Activated CD4-positive, alpha-beta T cell treated with anti-CD3 and anti-CD28 coated beads, Interleukin-2, amount 50 U/mL, for 48 hours (primary cell): ENCODE data around the gene IQGAP1.
"Not testable (repeated sequence)": the region's sequence is repeated elsewhere in the genome, so short reads cannot be mapped to it uniquely, and the experiment has no call there.

ENCODE experiments used
- DNase-seq, 2 experiments: peaks; one replicate each; pipeline ENCODE4 v3.0.0-alpha.2; 2020

IQGAP1 gene

DNA sequence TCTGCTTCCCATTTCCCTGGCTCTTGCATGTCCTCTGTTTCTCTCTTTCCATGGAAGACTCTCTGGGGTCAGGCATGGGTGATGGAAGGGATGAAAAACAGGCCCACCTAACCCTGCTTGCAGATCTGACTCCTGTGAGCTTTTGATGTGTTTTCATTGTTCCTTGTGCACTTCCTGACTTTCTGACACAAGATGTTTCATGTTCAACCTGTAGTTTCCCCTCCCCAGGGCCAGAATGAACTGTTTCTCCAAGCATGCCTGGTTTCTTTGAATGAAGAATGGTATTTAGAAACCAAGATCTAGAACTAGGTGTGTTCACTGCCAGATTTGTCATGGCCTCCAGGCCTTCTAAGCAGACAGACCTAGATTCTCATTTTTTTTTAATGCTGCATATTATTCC, 105.6 kb downstream of the IQGAP1 start:
- no peak for DNase-seq

DNA sequence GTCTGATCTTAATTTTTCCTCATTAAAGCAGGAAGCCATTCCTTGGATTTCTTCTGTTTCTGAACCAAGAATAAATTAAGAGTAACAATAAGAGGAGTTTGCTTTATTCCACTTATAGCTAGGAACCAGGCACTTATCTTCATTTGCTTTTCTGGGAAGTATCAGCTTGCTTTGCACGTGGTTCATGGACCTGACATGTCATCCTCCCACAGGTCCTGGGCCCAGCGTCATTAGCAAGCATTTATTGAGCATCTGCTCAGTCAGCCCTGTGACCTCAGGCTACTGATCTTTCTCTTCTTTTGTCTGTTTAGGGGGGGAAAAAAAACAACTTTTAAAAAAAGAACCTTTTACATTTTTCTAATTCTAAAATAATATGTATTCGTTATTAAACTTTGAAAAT, 107.0 kb downstream of the IQGAP1 start:
- no peak for DNase-seq

DNA sequence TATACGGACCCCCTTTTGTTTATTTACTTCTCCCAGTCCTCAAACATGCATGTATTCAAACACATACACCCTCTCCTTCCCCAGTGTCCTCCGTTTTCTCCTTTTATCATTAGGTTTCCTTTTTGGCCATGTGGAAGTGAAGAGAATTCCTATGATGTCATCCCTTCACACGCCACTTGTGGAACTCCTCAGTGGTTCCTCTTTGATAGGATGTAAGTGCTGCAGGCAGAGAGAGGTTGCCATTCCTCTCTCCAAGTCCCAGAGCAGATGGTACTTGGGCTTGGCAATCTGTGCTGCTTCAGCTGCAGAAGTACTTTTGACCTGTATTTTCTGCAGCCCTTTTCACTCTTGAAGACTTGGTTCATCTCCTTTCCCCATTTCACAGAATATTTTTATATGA, 108.7 kb downstream of the IQGAP1 start:
- no peak for DNase-seq

DNA sequence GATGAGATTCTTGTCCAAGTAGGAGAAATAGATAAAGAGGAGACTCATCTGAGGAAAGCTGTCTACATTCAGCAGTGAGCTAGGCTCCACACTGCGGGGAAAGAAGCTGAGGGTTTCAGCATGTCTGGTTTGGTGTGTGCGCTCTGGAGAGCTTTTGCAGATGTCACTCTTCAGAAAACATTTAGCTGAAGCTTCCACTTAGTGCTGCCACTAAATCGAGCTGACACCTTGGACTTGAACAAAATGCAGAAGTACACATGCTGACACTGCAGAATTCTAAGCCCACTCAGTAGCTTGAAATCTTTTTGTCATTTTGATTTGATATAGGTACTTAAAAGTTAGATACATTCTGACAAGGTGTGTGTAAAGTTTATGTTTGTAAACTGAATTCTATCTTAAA, 109.3 kb downstream of the IQGAP1 start:
- DNase-seq: no peak

DNA sequence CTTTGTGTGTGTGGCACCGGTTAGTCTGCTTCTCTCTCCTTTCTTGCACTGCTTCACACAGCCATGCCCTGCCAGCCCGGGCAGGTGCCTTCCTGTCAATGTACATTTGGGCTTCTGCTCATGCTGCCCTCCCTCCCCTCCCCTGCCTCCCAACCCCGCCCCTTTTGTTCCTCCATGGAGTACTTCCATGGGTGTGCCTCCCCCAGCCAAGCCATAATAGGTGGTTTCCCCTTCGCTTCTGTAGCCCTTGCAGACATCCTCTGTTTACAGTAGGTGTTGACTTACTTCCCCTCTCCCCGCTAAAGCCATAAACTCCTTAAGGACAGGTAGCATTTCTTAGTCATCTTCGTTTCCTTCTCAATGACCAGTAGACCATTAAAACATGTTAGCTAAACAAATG, 109.9 kb downstream of the IQGAP1 start:
- DNase-seq: no peak

DNA sequence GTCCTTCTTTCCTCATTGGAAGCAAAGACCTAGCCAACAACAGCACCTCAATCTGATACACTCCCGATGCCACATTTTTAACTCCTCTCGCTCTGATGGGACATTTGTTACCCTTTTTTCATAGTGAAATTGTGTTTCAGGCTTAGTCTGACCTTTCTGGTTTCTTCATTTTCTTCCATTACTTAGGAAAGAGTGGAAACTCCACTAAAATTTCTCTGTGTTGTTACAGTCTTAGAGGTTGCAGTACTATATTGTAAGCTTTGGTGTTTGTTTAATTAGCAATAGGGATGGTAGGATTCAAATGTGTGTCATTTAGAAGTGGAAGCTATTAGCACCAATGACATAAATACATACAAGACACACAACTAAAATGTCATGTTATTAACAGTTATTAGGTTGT, 112.1 kb downstream of the IQGAP1 start:
- no peak for DNase-seq

DNA sequence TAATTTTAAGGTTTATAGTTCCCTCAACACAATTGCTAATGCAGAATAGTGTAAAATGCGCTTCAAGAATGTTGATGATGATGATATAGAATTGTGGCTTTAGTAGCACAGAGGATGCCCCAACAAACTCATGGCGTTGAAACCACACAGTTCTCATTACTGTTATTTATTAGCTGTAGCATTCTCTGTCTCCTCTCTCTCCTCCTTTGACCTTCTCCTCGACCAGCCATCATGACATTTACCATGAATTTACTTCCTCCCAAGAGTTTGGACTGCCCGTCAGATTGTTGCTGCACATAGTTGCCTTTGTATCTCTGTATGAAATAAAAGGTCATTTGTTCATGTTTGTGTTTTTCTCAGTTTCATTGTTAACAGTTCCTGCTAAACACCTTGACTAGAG, 113.9 kb downstream of the IQGAP1 start:
- no peak for DNase-seq

DNA sequence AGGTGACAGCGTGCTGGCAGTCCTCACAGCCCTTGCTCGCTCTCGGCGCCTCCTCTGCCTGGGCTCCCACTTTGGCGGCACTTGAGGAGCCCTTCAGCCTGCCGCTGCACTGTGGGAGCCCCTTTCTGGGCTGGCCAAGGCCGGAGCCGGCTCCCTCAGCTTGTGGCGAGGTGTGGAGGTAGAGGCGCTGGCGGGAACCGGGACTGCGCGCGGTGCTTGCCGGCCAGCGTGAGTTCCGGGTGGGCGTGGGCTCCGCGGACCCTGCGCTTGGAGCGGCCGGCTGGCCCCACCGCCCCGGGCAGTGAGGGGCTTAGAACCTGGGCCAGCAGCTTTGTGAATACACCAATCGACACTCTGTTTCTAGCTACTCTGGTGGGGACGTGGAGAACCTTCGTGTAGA, 122.7 kb downstream of the IQGAP1 start:
- DNase-seq: not testable (repeated sequence)

DNA sequence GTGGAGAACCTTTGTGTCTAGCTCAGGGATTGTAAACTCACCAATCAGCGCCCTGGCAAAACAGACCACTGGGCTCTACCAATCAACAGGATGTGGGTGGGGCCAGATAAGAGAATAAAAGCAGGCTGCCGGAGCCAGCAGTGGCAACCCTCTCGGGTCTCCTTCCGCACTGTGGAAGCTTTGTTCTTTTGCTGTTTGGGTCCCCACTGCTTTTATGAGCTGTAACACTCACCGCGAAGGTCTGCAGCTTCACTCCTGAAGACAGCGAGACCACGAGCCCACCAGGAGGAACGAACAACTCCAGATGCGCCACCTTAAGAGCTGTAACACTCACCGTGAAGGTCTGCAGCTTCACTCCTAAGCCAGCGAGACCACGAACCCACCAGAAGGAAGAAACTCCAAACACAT, 123.2 kb downstream of the IQGAP1 start:
- DNase-seq: not testable (repeated sequence)

DNA sequence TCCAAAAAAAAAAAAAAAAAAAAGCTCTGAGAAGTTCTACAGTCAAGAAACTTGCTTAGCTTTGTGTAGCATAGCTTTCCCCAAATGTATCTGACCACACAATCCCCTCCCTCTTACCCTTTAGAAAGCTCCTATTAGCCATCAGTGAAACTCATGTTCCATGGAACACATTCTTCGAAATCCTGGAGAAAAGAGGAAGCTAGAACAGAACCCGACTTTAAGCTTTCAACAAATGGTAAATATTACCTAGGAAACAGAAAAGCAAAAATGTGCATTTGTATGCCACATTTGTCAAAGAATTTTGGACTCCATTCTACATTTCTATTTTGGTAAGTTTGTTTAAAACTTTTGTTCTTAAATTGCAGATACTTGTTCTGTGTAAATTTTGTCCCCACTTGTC, 124.2 kb downstream of the IQGAP1 start:
- no peak for DNase-seq

DNA sequence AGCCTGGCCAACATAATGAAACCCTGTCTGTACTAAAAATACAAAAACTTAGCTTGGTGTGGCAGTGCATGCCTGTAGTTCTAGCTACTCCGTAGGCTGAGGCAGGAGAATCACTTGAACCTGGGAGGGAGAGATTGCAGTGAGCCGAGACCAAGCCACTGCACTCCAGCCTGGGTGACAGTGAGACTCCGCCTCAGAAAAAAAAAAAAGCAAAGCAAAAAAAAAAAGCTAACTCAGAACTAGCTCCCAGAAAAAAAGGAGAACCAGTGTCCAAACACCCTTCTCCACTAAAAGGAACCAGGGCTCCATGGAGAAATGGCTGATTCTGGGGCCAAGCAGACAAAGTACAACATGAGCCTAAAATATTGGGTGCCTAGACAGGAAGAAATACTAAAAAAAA, 124.9 kb downstream of the IQGAP1 start:
- DNase-seq: no peak

DNA sequence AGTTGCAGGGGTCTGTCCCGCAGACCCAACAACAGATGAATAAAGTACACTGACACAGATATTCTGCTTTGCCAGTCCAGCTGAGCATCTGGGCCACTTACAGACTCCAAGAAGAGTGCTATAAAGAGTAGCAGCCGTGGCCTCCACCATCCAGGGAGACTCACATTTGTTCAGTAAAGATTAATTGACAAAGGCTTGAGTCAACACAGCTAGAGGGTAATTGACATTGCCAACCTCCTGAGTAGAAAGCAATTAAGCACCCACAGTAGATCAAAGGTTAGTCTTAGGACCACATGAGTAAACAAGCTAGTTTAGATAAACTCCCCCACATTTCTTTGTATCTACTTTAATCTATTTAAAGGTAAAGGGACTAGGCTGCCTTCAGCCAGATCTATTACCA, 125.4 kb downstream of the IQGAP1 start:
- DNase-seq: no peak

DNA sequence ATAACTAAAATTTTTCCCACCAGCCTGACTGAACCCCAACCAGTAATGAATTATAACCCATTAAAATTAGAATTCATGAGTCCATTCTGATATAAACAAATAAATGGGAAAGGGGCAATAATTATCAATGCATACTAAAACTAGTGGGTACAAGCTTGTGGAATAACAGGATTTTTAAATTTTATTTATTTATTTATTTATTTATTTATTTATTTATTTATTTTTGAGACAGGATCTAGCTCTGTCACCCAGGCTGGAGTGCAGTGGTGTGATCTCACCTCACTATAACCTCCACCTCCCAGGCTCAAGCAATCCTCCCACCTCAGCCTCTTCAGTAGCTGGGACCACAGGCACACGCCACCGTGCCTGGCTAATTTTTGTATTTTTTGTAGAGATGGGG, 125.9 kb downstream of the IQGAP1 start:
- not testable (repeated sequence) for DNase-seq

DNA sequence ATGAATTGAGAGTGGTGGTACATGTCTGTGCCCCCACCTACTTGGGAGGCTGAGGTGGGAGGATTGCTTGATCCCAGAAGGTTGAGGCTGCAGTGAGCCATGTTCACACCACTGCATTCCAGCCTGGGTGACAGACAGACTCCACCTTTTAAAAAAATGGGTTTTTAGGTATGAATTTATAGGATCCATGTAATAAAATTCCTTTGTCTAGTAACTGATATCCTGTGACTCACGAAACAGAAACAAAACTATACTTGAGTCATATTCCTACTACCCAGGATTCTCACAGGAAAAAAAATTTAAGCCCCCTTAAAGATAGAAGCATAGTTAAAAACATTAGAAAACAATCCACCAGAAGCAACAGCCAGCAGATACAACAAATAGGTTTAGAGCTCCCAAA, 131.6 kb downstream of the IQGAP1 start:
- no peak for DNase-seq

DNA sequence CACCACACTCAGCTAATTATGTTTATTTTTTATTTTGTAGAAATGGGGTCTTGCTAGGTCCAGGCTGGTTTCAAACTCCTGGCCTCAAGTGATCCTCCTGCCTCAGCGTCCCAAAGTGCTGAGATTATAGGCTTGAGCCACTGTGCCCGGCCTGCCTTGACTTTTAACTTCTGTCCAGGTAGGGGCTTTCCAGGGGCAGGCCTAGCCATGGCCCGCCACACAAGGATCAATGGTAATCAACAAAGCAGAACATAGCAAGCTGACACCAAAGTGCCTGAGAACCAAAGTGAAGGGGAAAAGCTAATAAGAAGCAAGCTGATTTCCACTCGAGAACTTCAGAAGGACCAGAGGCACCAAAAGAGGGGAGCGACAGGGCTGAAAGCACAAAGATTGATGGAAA, 132.3 kb downstream of the IQGAP1 start:
- no peak for DNase-seq

DNA sequence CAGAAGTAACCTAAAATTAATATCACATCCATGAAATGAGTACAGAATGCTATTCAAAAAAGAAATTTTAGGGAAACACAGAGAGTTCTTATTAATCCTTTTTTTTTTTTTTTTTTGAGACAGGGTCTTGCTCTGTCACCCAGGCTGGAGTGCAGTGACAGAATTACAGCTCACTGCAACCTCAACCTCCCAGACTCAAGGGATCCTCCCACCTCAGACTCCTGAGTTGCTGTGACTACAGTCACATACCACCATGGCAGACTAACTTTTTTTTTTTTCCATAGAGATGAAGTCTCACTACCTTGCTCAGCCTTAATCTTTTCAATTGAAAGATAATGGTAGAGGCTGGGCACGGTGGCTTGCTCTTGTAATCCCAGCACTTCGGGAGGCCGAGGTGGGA, 135.3 kb downstream of the IQGAP1 start:
- DNase-seq: no peak

DNA sequence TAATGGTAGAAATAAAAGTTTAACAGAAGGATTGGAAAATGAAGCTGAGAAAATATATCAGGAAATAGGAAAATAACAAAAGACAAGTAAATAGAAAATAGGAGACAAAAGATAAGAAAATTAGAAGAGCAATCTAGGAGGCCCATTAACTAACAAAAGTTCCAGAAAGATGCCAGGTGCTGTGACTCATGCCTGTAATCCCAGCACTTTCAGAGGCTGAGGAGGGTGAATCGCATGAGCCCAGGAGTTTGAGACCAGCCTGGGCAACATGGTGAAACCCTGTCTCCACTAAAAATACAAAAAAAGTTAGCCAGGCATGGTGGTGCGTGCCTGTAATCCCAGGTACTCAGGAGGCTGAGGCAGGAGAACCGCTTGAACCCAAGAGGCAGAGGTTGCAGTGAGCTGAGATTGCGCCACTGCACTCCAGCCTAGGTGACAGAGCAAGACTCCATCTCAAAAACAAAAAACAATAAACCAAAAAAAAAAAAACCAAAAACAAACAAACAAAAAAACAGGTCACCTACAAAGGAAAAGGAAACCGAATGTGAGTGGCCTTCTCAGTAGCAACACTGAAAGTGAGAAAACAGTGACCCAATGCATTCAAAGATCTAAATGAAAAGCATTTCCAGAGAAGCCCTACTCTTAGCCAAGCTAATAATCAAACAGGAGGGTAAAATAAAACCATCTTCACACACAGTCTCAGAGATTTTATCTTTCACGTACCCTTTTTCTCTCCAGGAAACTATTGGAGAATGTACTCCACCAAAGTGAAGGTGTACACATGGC, 136.2 kb downstream of the IQGAP1 start:
- not testable (repeated sequence) for DNase-seq

DNA sequence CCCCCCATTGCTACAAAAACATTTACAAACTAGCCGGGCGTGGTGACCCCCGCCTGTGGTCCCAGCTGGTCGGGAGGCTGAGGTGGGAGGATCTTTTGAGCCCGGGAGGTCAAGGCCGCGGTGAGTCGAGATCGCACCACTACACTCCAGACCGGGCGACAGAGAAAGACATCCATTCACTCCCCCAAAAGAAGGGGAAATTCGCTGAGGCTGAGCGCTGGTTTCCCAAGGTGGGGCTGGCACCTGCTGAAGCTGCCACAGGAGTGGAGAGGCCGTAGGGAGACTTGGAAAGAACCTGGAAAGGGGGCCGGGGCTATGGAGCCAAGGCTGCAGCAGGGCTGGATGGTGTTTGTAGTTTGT, 140.9 kb downstream of the IQGAP1 start:
- no peak for DNase-seq

DNA sequence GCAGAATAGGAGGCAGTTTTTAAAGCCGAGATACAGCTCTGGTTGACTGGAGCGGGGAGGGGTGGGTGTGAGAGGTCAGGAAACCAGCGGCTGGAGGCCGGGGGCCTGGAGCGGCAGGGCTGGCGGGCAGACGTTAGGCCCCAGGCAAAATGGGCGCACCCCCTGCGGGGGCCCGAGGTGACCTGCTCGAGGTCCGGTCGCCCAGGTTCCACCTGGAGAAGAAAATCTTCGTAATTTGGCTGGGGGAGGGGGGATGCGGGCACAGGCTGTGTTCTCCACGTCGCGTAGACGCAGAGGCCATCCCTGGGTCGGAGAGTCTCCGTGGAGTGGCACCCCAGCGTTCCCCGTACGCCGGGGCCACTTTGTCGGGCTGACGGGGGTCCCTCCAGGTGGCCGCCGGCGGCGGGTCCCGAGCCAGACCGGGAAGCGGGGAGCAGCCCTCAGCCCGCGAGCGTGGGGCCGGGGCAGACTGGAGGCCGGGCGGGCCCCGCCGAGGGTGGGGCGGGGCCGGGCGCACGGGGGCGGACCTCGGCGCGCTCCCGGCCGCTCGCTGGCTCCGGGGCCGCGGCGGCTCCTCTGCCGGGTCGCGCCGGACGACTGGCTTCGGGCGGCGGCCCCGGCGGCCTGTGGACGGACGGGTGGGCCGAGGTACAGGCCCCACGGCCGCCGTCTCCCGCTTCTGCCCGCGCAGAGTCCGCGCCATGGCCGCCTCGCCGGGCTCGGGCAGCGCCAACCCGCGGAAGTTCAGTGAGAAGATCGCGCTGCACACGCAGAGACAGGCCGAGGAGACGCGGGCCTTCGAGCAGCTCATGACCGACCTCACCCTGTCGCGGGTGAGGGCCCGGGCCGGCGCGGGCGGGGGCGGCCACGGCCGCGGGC, 141.6 kb downstream of the IQGAP1 start, which contains the start of gene CRTC3:
Gene CRTC3 (plus strand): TSS at position 553 of the 879 bp plus-strand sequence. CDS start 149 bp downstream, at position 702.
- peak; percentile 51 to 56 for DNase-seq

DNA sequence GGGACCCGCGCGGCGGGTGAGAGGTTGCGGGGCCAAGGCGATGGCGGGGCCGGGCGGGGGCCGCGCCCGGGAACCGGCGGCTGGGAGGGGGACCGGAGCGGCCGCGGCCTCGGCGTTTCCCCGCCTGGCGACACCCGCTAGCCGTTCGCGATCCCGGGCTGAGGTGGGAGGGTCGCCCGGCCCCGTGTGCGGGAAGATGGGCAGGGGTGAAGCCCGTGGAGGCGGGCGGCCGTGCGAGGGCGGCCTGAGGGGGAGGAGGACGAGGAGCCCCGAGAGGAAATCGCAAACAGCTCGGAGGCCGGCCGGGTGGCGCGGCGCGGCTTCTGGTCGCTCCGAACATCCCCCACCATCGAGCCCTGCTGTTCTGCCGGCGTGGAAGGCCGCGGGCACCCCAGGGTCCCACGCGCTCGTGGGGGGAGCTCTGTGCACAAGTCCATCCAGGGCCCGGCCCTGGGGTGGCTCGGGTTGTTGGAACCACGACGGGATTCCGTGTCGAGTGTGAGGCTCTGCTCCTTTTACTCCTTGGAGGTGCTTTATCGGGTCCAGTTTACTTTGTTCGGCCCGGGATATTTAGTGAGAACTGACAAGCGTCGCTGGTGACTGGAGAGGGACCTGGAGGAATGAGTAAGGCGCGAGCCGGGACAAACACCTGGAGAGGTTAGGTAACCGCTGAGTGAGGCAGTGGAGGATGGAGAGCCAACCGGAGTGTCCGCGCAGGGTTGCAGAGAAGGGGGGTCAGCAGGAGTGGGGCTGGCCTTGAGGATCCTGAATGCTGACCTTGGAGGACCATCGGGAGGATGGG, 142.4 kb downstream of the IQGAP1 start:
- peak; percentile 52 to 57 for DNase-seq

DNA sequence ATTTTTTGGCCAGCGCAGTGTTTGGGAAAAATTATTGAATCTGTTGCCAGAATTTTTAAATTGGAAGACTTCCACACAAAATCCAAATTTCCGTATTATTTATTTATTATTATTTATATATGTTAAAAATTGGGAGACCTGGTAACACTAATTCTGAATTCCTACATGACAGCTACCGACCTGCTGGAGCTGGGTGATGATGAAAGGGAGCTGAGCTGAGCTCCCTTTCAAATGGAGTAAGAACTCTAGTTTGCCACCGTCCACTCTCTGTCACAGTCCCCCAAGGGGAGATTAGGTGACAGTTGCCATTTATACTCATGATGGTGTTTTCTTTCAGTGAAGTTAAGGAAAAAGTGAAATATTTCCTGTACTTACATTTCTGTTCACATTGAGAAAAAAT, 143.1 kb downstream of the IQGAP1 start:
- DNase-seq: no peak

DNA sequence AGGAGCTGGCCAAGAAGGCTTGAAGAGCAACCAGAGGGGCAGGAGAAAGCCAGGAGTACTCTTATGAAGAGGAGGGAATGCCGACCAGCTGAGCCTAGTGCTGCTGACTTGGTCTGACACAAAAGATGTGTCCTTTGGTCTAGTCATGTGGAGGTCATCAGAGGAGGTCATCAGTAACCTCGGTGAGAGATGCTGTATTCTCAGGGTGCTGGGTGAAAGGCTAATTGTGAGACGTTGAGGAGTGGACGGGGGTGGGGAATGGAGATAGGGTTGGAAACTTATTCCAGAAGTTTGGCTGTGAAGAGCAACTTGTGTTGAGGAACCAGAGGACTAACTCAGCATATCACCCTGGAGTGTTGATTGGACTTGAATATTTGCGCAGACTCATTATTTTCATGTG, 147.2 kb downstream of the IQGAP1 start:
- no peak for DNase-seq

DNA sequence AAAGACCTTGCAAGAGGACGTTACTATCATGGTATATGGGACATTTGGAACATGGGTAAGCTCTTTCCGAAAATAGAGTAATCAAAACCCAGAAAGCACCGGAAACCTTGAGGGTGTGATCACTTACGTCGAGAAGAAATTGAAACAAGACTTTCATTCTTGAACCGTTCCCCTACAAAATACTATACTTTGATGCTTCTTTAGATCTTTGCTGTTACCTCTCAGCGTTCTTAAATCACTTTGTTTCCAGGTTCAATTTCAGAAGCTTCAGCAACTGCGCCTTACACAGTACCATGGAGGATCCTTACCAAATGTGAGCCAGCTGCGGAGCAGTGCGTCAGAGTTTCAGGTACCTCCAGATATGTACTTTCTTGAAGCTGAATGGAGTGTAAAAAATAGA, 151.7 kb downstream of the IQGAP1 start:
- peak; percentile 39 to 55 for DNase-seq
